ENCODE data around the gene ME3. TPM values are rescaled to one million over a fixed set of nuclear protein-coding genes. Genes with fewer than 3 reads are reported as not detected.

The ME3 gene
- polyA plus RNA-seq (2011; rRNA removed) (7.1 and 8.6 TPM in 2 replicates), polyA minus RNA-seq (2011; rRNA and poly(A)+ RNA removed) (21.5 and 31.8 TPM in 2 replicates)

DNA sequence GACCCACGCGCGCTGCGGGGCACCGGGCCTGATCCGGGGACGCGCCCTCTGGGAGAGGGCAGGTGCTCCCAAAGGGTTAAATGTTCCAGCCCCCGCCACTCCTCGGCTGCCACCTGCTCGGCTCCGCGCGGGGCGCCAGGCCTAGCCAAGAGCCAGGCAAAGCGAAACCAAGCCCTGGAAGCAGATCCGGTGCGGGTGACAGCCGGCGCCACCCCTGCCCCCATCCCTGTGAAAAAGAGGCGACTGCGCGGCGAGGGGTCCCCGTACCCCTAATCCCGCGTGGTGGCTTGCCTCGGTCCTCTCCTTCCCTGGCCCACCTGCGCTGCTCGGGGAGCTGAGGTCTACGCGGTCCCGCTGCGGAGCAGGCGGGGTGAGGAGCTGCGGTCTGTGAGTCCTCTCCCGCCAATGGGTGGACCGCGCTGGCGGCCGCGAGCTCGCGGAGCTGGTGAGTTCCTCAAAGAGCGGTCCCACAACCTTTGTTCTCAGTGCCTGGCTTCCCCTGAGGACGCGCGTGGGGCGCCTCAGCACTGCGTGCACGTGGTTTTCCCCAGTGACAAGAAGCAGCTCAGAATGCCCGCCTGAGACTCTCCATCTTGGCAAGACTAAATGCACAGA, at the start of gene ME3:
ME3 (minus strand) TSS at position 610 of the 615 bp plus-strand sequence.
- no peaks in the 10 kb centered on the region; the same call in 1 of the 2 replicates for H3K9me3 ChIP-seq (ENCODE audit: control insufficient read depth, insufficient read depth, low read length)
- H3K27ac ChIP-seq (ENCODE audit: low read depth, low read length): peak within 1 kb of the TSS; percentile 54
- peak within 1 kb of the TSS; percentile 74 for H3K4me3 ChIP-seq (ENCODE audit: low read depth, low read length)
- TF ChIP-seq, protein P1, sequence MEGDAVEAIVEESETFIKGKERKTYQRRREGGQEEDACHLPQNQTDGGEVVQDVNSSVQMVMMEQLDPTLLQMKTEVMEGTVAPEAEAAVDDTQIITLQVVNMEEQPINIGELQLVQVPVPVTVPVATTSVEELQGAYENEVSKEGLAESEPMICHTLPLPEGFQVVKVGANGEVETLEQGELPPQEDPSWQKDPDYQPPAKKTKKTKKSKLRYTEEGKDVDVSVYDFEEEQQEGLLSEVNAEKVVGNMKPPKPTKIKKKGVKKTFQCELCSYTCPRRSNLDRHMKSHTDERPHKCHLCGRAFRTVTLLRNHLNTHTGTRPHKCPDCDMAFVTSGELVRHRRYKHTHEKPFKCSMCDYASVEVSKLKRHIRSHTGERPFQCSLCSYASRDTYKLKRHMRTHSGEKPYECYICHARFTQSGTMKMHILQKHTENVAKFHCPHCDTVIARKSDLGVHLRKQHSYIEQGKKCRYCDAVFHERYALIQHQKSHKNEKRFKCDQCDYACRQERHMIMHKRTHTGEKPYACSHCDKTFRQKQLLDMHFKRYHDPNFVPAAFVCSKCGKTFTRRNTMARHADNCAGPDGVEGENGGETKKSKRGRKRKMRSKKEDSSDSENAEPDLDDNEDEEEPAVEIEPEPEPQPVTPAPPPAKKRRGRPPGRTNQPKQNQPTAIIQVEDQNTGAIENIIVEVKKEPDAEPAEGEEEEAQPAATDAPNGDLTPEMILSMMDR (IDR thresholded peaks at IDR 0.05; ENCODE audit: low read depth, low read length): no peak
- CTCF ChIA-PET: interaction anchor here (0.7 to 0.8 kb wide), 2 partner anchors 126 to 149 kb away, joined by 3 to 4 read pairs; no protein-coding TSS in a partner anchor
- DNase-seq (ENCODE audit: low read depth, low spot score): no peak
- H3K27me3 ChIP-seq (ENCODE audit: control insufficient read depth, insufficient read depth, low read length): no peaks in the 10 kb centered on the region
- POLR2A ChIA-PET: interaction anchor here (0.7 kb wide), 2 partner anchors 11 to 119 kb away, joined by 4 read pairs; no protein-coding TSS in a partner anchor

DNA sequence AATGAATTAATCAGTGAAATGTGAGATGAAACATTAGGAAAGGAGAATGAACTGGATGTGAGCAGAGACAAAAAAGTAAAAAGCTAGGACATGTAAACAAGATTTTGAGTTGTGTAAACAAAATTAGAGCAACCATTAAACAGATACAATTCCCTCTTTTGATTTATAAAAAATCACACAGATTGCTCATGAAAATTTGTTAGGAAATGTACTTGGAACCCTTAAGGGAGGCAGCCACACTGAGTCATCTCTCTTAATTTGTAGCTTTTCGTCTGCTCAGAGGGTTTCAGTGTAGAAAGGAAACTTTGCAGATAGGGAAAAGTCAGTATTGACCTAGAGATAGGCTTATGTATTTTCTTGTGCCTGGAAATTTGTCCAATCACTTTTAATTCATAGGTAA, 49.6 kb upstream of the ME3 start:
- TF ChIP-seq, protein P1 (IDR thresholded peaks at IDR 0.05; ENCODE audit: low read depth, low read length): no peak
- POLR2A ChIA-PET: no interaction called here
- CTCF ChIA-PET: no interaction called here

DNA sequence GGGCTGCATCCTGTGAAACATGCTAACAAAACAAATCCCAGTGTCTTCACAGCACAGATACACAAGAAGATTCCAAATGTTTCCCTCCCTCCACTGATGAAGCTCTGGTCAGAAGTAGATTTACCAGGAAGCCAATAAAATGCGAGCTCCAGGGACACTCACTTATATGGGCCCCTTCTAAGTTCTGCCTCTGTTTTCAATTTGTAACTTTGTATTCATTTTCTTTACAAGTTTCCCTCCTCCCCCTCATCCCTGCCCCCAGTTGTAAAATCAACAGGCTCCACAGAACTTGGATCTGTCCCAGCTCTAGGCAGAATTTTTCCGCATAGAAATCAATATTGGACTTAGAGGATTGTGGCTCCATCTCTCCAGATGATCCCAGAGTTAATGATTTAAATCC, 48.1 kb upstream of the ME3 start:
- H3K27ac ChIP-seq (ENCODE audit: low read depth, low read length): no peak overlapping the region
- no peak for DNase-seq (ENCODE audit: low read depth, low spot score)
- CTCF ChIA-PET: no interaction called here
- POLR2A ChIA-PET: interaction anchor here (0.8 kb wide), 1 partner anchor 15 kb away, joined by 4 read pairs; no protein-coding TSS in a partner anchor
- H3K9me3 ChIP-seq (ENCODE audit: control insufficient read depth, insufficient read depth, low read length): no peaks in the 10 kb centered on the region
- TF ChIP-seq, protein P1 (IDR thresholded peaks at IDR 0.05; ENCODE audit: low read depth, low read length): no peak
- H3K27me3 ChIP-seq (ENCODE audit: control insufficient read depth, insufficient read depth, low read length): no peaks in the 10 kb centered on the region
- no peak overlapping the region for H3K4me3 ChIP-seq (ENCODE audit: low read depth, low read length)

More for the DNA sequence above, 49.6 kb upstream of the ME3 start:
- Histone ChIP-seq H3K27me3 (ENCODE audit: control insufficient read depth, insufficient read depth, low read length) (no peaks in the 10 kb centered on the region), H3K4me3 (ENCODE audit: low read depth, low read length) (no peak overlapping the region), H3K27ac (ENCODE audit: low read depth, low read length) (no peak overlapping the region), H3K9me3 (ENCODE audit: control insufficient read depth, insufficient read depth, low read length) (no peaks in the 10 kb centered on the region)
- no peak for DNase-seq (ENCODE audit: low read depth, low spot score)

DNA sequence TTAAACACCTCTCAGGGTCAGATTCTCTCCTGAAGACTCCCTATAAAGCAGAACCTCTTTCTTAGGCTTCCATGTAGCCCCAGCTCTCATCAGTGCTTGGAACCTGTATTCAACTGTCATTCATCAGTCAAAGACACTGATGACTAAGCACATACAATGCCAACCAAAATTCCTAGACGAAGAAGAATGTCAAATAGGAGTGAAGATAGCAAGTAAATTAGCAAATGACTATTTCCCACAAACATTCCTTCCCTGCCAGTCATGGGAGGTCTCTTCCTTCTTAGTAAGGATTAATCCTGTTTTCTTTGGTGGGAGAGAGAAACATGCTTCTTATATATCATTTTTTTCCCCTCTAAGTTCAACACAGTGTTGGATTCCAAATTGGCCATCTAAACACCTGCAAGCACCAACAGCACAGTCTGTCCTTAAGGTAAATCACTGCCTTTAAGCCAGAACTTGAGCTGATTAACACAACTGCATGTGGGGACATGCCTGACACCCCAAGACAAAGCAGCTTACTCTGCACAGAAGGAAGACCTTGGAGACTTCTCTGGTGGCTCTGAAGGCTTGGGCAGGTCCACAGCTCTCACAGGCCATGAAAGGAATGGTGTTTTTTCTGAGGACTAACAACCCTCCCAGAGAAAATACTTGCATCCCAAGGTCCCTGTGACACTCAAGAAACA, 47.5 kb upstream of the ME3 start:
- ChIA-PET POLR2A (interaction anchor here (0.7 to 0.8 kb wide), 2 partner anchors 16 to 24 kb away, joined by 3 to 4 read pairs; no protein-coding TSS in a partner anchor), CTCF (no interaction called here)
- Histone ChIP-seq H3K27me3 (ENCODE audit: control insufficient read depth, insufficient read depth, low read length) (no peaks in the 10 kb centered on the region), H3K9me3 (ENCODE audit: control insufficient read depth, insufficient read depth, low read length) (no peaks in the 10 kb centered on the region), H3K27ac (ENCODE audit: low read depth, low read length) (no peak overlapping the region), H3K4me3 (ENCODE audit: low read depth, low read length) (no peak overlapping the region)
- DNase-seq (ENCODE audit: low read depth, low spot score): no peak
- TF ChIP-seq, protein P1 (IDR thresholded peaks at IDR 0.05; ENCODE audit: low read depth, low read length): no peak

DNA sequence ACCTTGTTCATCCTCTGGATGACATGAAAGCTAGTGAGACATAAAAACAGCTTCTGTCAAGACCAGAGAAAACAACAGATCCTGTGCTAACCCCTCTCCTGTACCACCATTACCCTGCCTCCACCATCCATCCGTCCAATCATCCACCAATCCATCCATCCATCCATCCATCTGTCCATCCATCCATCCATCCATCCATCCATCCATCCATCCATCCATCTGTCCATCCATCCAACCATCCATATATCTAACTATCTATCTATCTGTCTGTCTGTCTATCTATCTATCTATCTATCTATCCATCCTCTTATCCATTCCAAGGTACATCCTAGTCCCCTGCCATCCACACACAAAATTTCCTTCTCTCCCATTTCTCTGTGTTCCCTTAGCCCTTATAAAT, 46.6 kb upstream of the ME3 start:
- H3K4me3 ChIP-seq (ENCODE audit: low read depth, low read length): no peak overlapping the region
- CTCF ChIA-PET: no interaction called here
- no peak overlapping the region for H3K27ac ChIP-seq (ENCODE audit: low read depth, low read length)
- H3K9me3 ChIP-seq (ENCODE audit: control insufficient read depth, insufficient read depth, low read length): no peaks in the 10 kb centered on the region
- no peak for DNase-seq (ENCODE audit: low read depth, low spot score)
- H3K27me3 ChIP-seq (ENCODE audit: control insufficient read depth, insufficient read depth, low read length): no peaks in the 10 kb centered on the region
- TF ChIP-seq, protein P1 (IDR thresholded peaks at IDR 0.05; ENCODE audit: low read depth, low read length): no peak
- POLR2A ChIA-PET: interaction anchor here (0.7 kb wide), 1 partner anchor 23 kb away, joined by 3 read pairs; no protein-coding TSS in a partner anchor
